Heart left ventricle (tissue), 13 donors: ENCODE data around the gene DNAJC6.

ENCODE experiments used
- POLR2A ChIP-seq, 2 donors: fragments of 450-650 bp; IDR thresholded peaks; one replicate each; pipeline ENCODE4 v1.6.1; 2017; ENCODE audit warnings: antibody characterized with exemption in 2 of 2, mild to moderate bottlenecking in 2 of 2, moderate library complexity in 2 of 2
- TF ChIP-seq, protein P1 (sequence below), 12 donors: fragments of 200-600 bp; sonication (generic) in 4 of 12; IDR thresholded peaks; one replicate each; pipeline versions ENCODE4 v1.5.0 to v1.8.0; 2018 to 2022; ENCODE audit warnings: antibody characterized with exemption in 12 of 12, mild to moderate bottlenecking in 5 of 12
- donor health status: ischemic (EF 13 %, LVEDD 7.1; RV severe dilation, severe dysfunction).
- donor health status: DM: no; HTN: yes; CAD: no.
- donor health status: DM: no; HTN: no; CAD: no.
- donor health status: ischemic (EF 25% LVEDD 6.9; RV normal size, moderate dysfunction).
- donor health status: ischemic (EF 25% LVEDD 5.7; RV mildly dilated, moderate dysfunction).
- donor health status: ischemic (EF 35%, LVEDD 5.7; RV mildly dilated, moderate dysfunction).
- donor health status: nonischemic (EF 11% LVEDD 7.7; RV severe dilation, severe dysfunction).
- donor health status: DM: yes; HTN: yes; CAD: no.
- donor health status: PGD.
- donor health status: ischemic (EF 29% LVEDD 5.4; RV normal size, mild dysfunction).
- donor health status: nonischemic (EF 23%, LVEDD 6.1; RV moderate dilation, normal function).

DNA sequence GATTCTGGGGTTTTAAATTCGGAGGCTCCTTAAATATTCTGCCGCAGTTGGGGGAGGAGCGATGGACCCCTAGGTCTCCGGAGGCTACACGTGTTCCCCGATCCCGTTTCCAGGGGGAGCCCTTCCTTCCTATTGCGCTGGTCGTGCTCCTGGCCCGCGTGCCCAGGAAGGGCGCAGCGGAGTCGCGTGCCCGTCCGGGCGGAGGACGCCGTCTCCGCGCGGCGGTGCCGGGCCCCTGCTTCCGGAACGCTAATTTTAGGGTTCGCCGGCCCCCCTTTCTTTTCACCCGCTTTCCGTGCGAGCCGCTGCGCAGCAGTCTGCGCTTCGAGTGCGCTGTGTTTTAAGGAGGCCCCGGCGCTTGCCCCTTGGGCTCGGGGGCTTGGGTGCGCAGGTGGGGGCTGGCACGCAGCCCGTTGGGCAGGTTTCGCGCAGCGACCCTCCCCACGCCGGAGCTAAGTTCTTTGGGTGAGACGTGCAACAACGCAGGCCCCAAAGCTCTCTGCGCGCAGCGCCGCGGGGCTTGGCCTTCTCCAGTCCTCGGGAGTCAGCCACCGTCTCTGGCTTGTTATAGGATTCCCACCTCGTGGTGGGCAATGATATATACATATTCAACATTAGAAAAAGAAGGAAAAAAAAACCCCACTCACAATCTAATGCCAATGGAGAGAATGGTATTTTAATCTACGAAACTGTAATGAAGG lies 43.5 kb upstream of the DNAJC6 start:
- TF ChIP-seq, protein P1, sequence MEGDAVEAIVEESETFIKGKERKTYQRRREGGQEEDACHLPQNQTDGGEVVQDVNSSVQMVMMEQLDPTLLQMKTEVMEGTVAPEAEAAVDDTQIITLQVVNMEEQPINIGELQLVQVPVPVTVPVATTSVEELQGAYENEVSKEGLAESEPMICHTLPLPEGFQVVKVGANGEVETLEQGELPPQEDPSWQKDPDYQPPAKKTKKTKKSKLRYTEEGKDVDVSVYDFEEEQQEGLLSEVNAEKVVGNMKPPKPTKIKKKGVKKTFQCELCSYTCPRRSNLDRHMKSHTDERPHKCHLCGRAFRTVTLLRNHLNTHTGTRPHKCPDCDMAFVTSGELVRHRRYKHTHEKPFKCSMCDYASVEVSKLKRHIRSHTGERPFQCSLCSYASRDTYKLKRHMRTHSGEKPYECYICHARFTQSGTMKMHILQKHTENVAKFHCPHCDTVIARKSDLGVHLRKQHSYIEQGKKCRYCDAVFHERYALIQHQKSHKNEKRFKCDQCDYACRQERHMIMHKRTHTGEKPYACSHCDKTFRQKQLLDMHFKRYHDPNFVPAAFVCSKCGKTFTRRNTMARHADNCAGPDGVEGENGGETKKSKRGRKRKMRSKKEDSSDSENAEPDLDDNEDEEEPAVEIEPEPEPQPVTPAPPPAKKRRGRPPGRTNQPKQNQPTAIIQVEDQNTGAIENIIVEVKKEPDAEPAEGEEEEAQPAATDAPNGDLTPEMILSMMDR (IDR thresholded peaks at IDR 0.05), result peak in 11 of 12 donors; percentile 8 to 52 (median 27)
- no peak for TF ChIP-seq POLR2A (IDR thresholded peaks at IDR 0.05)
